H1 (cell line): Measurements from ENCODE around the gene RNFT1. TPM values are rescaled to one million over a fixed set of nuclear protein-coding genes. Genes with fewer than 3 reads are reported as not detected.

ENCODE experiments used
- CTCF ChIA-PET: fragments of 300-600 bp; sonication (Branson Sonifier 250); formaldehyde crosslinking; loops from one replicate; lab custom pipeline; 2021; ENCODE audit not compliant: partially characterized antibody; lab: Charles Lee
- POLR2A ChIA-PET: fragments of 300-600 bp; sonication (Branson Sonifier 250); formaldehyde crosslinking; loops from one replicate; lab custom pipeline; 2021; ENCODE audit warnings: inconsistent platforms; ENCODE audit not compliant: partially characterized antibody; lab: Charles Lee
- DNase-seq, 2 experiments: peaks; one replicate each; pipeline versions ENCODE4 v3.0.0 to v3.0.0-alpha.2; 2010 to 2022; ENCODE audit warnings: low spot score in 2 of 2, low read depth in 1 of 2, mixed read lengths in 1 of 2
- FAIRE-seq: peaks from 2 replicates; lab custom pipeline; 2011; peaks lifted over from hg19 to GRCh38; lab: Jason Lieb, UNC
- H2AFZ ChIP-seq: 2 replicates; pipeline ENCODE4 v1.8.1; 2012; ENCODE audit warnings: low read length, inconsistent platforms
- H2AK5ac ChIP-seq: 2 replicates; pipeline ENCODE4 v1.6.1; 2013; ENCODE audit warnings: low read depth, low read length
- H2BK120ac ChIP-seq: replicated peaks from 2 replicates; pipeline ENCODE3; 2013; ENCODE audit warnings: low read depth, low read length, inconsistent platforms
- H2BK12ac ChIP-seq: 2 replicates; pipeline ENCODE4 v1.6.1; 2013; ENCODE audit warnings: low read depth, low read length
- H2BK15ac ChIP-seq: 2 replicates; pipeline ENCODE4 v1.6.1; 2013; ENCODE audit warnings: low read length
- H2BK20ac ChIP-seq: 2 replicates; pipeline ENCODE4 v1.6.1; 2013; ENCODE audit warnings: low read length
- H2BK5ac ChIP-seq: 2 replicates; pipeline ENCODE4 v1.6.1; 2013; ENCODE audit warnings: low read depth, low read length
- H3K14ac ChIP-seq: 2 replicates; pipeline ENCODE4 v1.6.1; 2013; ENCODE audit warnings: inconsistent platforms; ENCODE audit not compliant: insufficient read length
- H3K18ac ChIP-seq: 2 replicates; pipeline ENCODE4 v1.6.1; 2013; ENCODE audit warnings: low read length; ENCODE audit errors: extremely low read depth
- H3K23ac ChIP-seq: 2 replicates; pipeline ENCODE4 v1.6.1; 2013; ENCODE audit warnings: inconsistent platforms; ENCODE audit not compliant: insufficient read length
- H3K23me2 ChIP-seq: 2 replicates; pipeline ENCODE4 v1.6.1; 2013; ENCODE audit warnings: low read depth, low read length
- H3K27ac ChIP-seq: 2 replicates; pipeline ENCODE4 v1.6.1; 2011; ENCODE audit warnings: low read depth, low read length, inconsistent platforms
- H3K27me3 ChIP-seq, 4 experiments: replicated peaks in 1 of 4; 1 replicate in 1 of 4; 2 replicates in 3 of 4; pipeline versions ENCODE4 v1.6.1 to v1.8.1; 2011 to 2013; ENCODE audit warnings: low read length in 3 of 4, mild to moderate bottlenecking in 3 of 4, inconsistent platforms in 2 of 4, mixed read lengths in 2 of 4, moderate library complexity in 1 of 4; ENCODE audit not compliant: control insufficient read depth in 3 of 4, insufficient read depth in 3 of 4; ENCODE audit errors: extremely low read depth in 1 of 4
- H3K36me3 ChIP-seq, 4 experiments: 2 replicates each; pipeline versions ENCODE4 v1.6.1 to v1.8.1; 2011 to 2013; ENCODE audit warnings: mild to moderate bottlenecking in 4 of 4, low read length in 3 of 4, moderate library complexity in 2 of 4, control low read depth in 1 of 4, inconsistent platforms in 1 of 4; ENCODE audit not compliant: insufficient read depth in 4 of 4, control insufficient read depth in 2 of 4
- H3K4ac ChIP-seq: replicated peaks from 2 replicates; pipeline ENCODE3; 2013; ENCODE audit warnings: low read length, low read depth, mixed read lengths, inconsistent platforms; ENCODE audit not compliant: insufficient read length
- H3K4me1 ChIP-seq, 4 experiments: replicated peaks in 1 of 4; 1 replicate in 1 of 4; 2 replicates in 3 of 4; pipeline versions ENCODE4 v1.6.1 to v1.8.1; 2011 to 2013; ENCODE audit warnings: low read length in 3 of 4, inconsistent platforms in 2 of 4, mixed read lengths in 1 of 4; ENCODE audit not compliant: insufficient read depth in 4 of 4, control insufficient read depth in 3 of 4
- H3K4me2 ChIP-seq, 2 experiments: 2 replicates each; pipeline versions ENCODE4 v1.6.1 to v1.8.1; 2011 to 2013; ENCODE audit warnings: low read depth in 2 of 2, low read length in 2 of 2, control low read depth in 1 of 2, inconsistent platforms in 1 of 2, mild to moderate bottlenecking in 1 of 2; ENCODE audit not compliant: insufficient read depth in 1 of 2
- H3K4me3 ChIP-seq, 4 experiments: fragments of 200-600, 300-600 bp in 1 of 4; sonication (generic), shearing (Covaris generic), sonication (Bioruptor Twin) in 1 of 4; 2 replicates each; pipeline versions ENCODE4 v1.5.1 to v1.8.1; 2011 to 2016; ENCODE audit warnings: low read length in 4 of 4, low read depth in 3 of 4, control low read depth in 2 of 4, inconsistent platforms in 2 of 4, mild to moderate bottlenecking in 2 of 4, mixed read lengths in 1 of 4, moderate library complexity in 1 of 4; ENCODE audit not compliant: insufficient read depth in 2 of 4; ENCODE audit errors: extremely low read depth in 1 of 4
- H3K56ac ChIP-seq: replicated peaks from 2 replicates; pipeline ENCODE3; 2013; ENCODE audit warnings: low read depth, mild to moderate bottlenecking, mixed read lengths, low read length, inconsistent platforms; ENCODE audit not compliant: insufficient read length
- H3K79me1 ChIP-seq: 2 replicates; pipeline ENCODE4 v1.6.1; 2013; ENCODE audit warnings: low read depth, low read length, control low read depth
- H3K79me2 ChIP-seq, 2 experiments: 2 replicates each; pipeline versions ENCODE4 v1.6.1 to v1.8.1; 2012 to 2013; ENCODE audit warnings: low read length in 2 of 2, mild to moderate bottlenecking in 2 of 2, inconsistent platforms in 1 of 2; ENCODE audit not compliant: insufficient read depth in 2 of 2, control insufficient read depth in 1 of 2
- H3K9ac ChIP-seq, 4 experiments: replicated peaks in 1 of 4; 1 replicate in 1 of 4; 2 replicates in 3 of 4; pipeline versions ENCODE4 v1.6.1 to v1.8.1; 2011 to 2013; ENCODE audit warnings: low read depth in 3 of 4, low read length in 3 of 4, control low read depth in 2 of 4, mild to moderate bottlenecking in 2 of 4, moderate library complexity in 2 of 4, inconsistent platforms in 1 of 4; ENCODE audit errors: extremely low read depth in 1 of 4
- H3K9me3 ChIP-seq, 2 experiments: 2 replicates each; pipeline versions ENCODE4 v1.6.1 to v1.8.1; 2012 to 2013; ENCODE audit warnings: mild to moderate bottlenecking in 2 of 2, moderate library complexity in 2 of 2, control low read depth in 1 of 2, inconsistent platforms in 1 of 2, low read depth in 1 of 2, low read length in 1 of 2, mixed read lengths in 1 of 2; ENCODE audit not compliant: insufficient read depth in 2 of 2
- H4K20me1 ChIP-seq, 2 experiments: replicated peaks in 1 of 2; 2 replicates each; pipeline versions ENCODE3 to v1.8.1; 2011 to 2013; ENCODE audit warnings: inconsistent platforms in 2 of 2, low read length in 2 of 2, mild to moderate bottlenecking in 1 of 2; ENCODE audit not compliant: insufficient read depth in 2 of 2, control insufficient read depth in 1 of 2
- H4K5ac ChIP-seq: 2 replicates; pipeline ENCODE4 v1.6.1; 2013; ENCODE audit warnings: low read length, low read depth, mixed read lengths, inconsistent platforms; ENCODE audit not compliant: insufficient read length
- H4K8ac ChIP-seq: 2 replicates; pipeline ENCODE4 v1.8.0; 2013; ENCODE audit warnings: mild to moderate bottlenecking, moderate library complexity, low read length, inconsistent platforms; ENCODE audit not compliant: insufficient read depth; ENCODE audit errors: extremely low read depth
- H4K91ac ChIP-seq: replicated peaks from 2 replicates; pipeline ENCODE3; 2013; ENCODE audit warnings: low read length, mixed read lengths, inconsistent platforms; ENCODE audit not compliant: insufficient read length
- ASH2L ChIP-seq: fragments of 200-600, 300-600 bp; sonication (generic); IDR thresholded peaks from one replicate; pipeline ENCODE4 v1.7.1; 2017; ENCODE audit warnings: low read length
- ATF3 ChIP-seq: IDR thresholded peaks from 2 replicates; pipeline ENCODE4 v1.6.1; 2011; ENCODE audit warnings: low read depth, mild to moderate bottlenecking, low read length; ENCODE audit not compliant: insufficient read depth
- CBX8 ChIP-seq: fragments of 300-800, 300-1000 bp; sonication (generic); IDR thresholded peaks from 2 replicates; pipeline ENCODE4 v1.7.1; 2016; ENCODE audit warnings: low read depth, low read length, borderline replicate concordance
- CREB1 ChIP-seq: IDR thresholded peaks from 2 replicates; pipeline ENCODE4 v1.6.1; 2012; ENCODE audit warnings: inconsistent platforms
- HDAC6 ChIP-seq: IDR thresholded peaks from one replicate; pipeline ENCODE4 v1.7.1; 2012; ENCODE audit warnings: low read depth, mild to moderate bottlenecking, inconsistent platforms, low read length, moderate library complexity
- JUN ChIP-seq: IDR thresholded peaks from 2 replicates; pipeline ENCODE4 v1.6.1; 2011; ENCODE audit warnings: low read depth, mild to moderate bottlenecking, improper control_type of control experiment, low read length
- JUND ChIP-seq: IDR thresholded peaks from 2 replicates; pipeline ENCODE4 v1.6.1; 2011; ENCODE audit warnings: mild to moderate bottlenecking, improper control_type of control experiment, low read length
- KDM4A ChIP-seq: IDR thresholded peaks from one replicate; pipeline ENCODE4 v1.7.1; 2012; ENCODE audit warnings: low read depth, mild to moderate bottlenecking, moderate library complexity, low read length, inconsistent platforms; ENCODE audit not compliant: severe bottlenecking
- MAFK ChIP-seq: IDR thresholded peaks from 2 replicates; pipeline ENCODE4 v1.6.1; 2012; ENCODE audit warnings: low read depth, mild to moderate bottlenecking, improper control_type of control experiment, low read length
- PHF8 ChIP-seq: fragments of 200-600 bp; sonication (generic); conservative IDR thresholded peaks from 2 replicates; pipeline ENCODE4 v1.7.1; 2012; ENCODE audit warnings: low read depth, mild to moderate bottlenecking, inconsistent platforms, low read length, moderate library complexity
- RFX5 ChIP-seq: IDR thresholded peaks from 2 replicates; pipeline ENCODE4 v1.6.1; 2011; ENCODE audit warnings: low read depth, low read length, improper control_type of control experiment, borderline replicate concordance
- RXRA ChIP-seq: IDR thresholded peaks from 2 replicates; pipeline ENCODE4 v1.6.1; 2011; ENCODE audit warnings: low read depth, mild to moderate bottlenecking, low read length, moderate library complexity; ENCODE audit not compliant: insufficient read depth
- TAF1 ChIP-seq: IDR thresholded peaks from 2 replicates; pipeline ENCODE4 v1.6.1; 2011; ENCODE audit warnings: mild to moderate bottlenecking, low read depth, low read length
- TCF12 ChIP-seq: IDR thresholded peaks from 2 replicates; pipeline ENCODE4 v1.6.1; 2011; ENCODE audit warnings: low read depth, mild to moderate bottlenecking, low read length
- YY1 ChIP-seq: IDR thresholded peaks from 2 replicates; pipeline ENCODE4 v1.6.1; 2011; ENCODE audit warnings: low read depth, mild to moderate bottlenecking, low read length
- WGBS, 2 experiments: shearing (Covaris generic) in 1 of 2; methylation state at CpG; one replicate each; pipeline versions ENCODE4 v1.1.6 to v1.1.7; 2013 to 2015; ENCODE audit warnings: low lambda C conversion rate in 2 of 2, mixed read lengths in 2 of 2, inconsistent platforms in 1 of 2, low coverage in 1 of 2, missing lambda C conversion rate in 1 of 2; ENCODE audit not compliant: insufficient replicate concordance in 2 of 2, insufficient coverage in 1 of 2, insufficient read length in 1 of 2; ENCODE audit errors: extremely low coverage in 1 of 2, missing lambda C conversion rate in 1 of 2; 5-methylcytosine and 5-hydroxymethylcytosine counted together
- polyA plus RNA-seq, 7 experiments: library from polyadenylated mRNA; depleted of rRNA in 3 of 7; stranded (reverse) in 5 of 7; unstranded in 2 of 7; fragments of >200 nt in 5 of 7; fragments of 200-250 nt in 2 of 7; gene quantifications; 1 replicate in 5 of 7; 2 replicates in 1 of 7; 4 replicates in 1 of 7; pipeline versions ENCODE4 v1.2.1 to v1.2.3, GENCODE V29; 2011 to 2013; ENCODE audit warnings: missing spikeins in 2 of 7, mixed read lengths in 2 of 7
- total RNA-seq: library from RNA; stranded (reverse); fragmentation: NEBNext Ultra II Directional; extraction: Animal tissue kit (Norgen Biotek cat#: 25700); gene quantifications from 2 replicates; pipeline ENCODE4 v1.2.1, GENCODE V29; 2021

The RNFT1 gene
- total and polyA plus RNA-seq, 2 of the 8 experiments (the other 6 are each of a cell fraction or from before 2014, with no cell fraction given): 3.0 to 5.2 TPM

- Histone ChIP-seq H3K56ac (no peak overlapping the region), H3K14ac (no peak overlapping the region), H3K9ac (no peak overlapping the region), H4K20me1 (no peaks in the 10 kb centered on the region), H3K9me3 (no peaks in the 10 kb centered on the region), H3K79me2 (no peaks in the 10 kb centered on the region), H2BK5ac (no peak overlapping the region), H3K23me2 (no peaks in the 10 kb centered on the region), H2BK15ac (no peak overlapping the region), H2BK12ac (no peak overlapping the region), H3K4me3 (no peak overlapping the region), H3K27me3 (no peaks in the 10 kb centered on the region), H2AK5ac (no peak overlapping the region), H4K5ac (no peak overlapping the region), H2BK20ac (no peak overlapping the region), H3K4me1 (peaks cover 0 to 2% (median 0%) of the 10 kb centered on the region in 4 experiments; a peak in 1 of 7 replicates), H4K91ac (no peak overlapping the region), H4K8ac (no peak overlapping the region), H3K79me1 (no peaks in the 10 kb centered on the region), H3K4ac (no peak overlapping the region), H3K18ac (no peak overlapping the region), H3K27ac (no peak overlapping the region), H3K36me3 (no peaks in the 10 kb centered on the region), H3K4me2 (no peak overlapping the region), H2AFZ (no peak overlapping the region; the same call in 1 of the 2 replicates), H3K23ac (no peak overlapping the region), H2BK120ac (no peak overlapping the region)
- FAIRE-seq (no peak), DNase-seq (no peak)
- ChIA-PET POLR2A (no interaction called here), CTCF (interaction anchor here (0.6 to 1.9 kb wide), 5 partner anchors 34 to 92 kb away, joined by 3 to 8 read pairs (median 3); no protein-coding TSS in a partner anchor)
- TF ChIP-seq CBX8 (no peak), TCF12 (no peak), PHF8 (no peak), RFX5 (no peak), TAF1 (no peak), ATF3 (no peak), YY1 (no peak), JUND (no peak), MAFK (no peak), HDAC6 (no peak), RXRA (no peak), JUN (no peak), KDM4A (no peak), CREB1 (no peak), ASH2L (no peak)
- 97% methylated on average over 13 of the region's 13 CpGs; no CpG with 5 or more reads in 1 of the 2 experiments for WGBS, 2 experiments
Observed at GRCh38 chr17:60006160-60006559, 41.6 kb upstream of the RNFT1 start.
